ENCODE data around the gene PTGDR2.
A peak's percentile ranks its signal among the peaks of the same experiment; 100 is the strongest.

PTGDR2 gene

GRCh38 chr11:60855726-60856633, at the start of gene PTGDR2:
Gene PTGDR2, minus strand, starts transcription at chr11:60855950. Its CDS starts 2,228 bp downstream, at chr11:60853722.
- DNase-seq (ENCODE audit: low spot score), result no peak

- DNase-seq (ENCODE audit: low spot score), result no peak
Measured at GRCh38 chr11:60905047-60905446, 49.3 kb upstream of the PTGDR2 start.

DNA sequence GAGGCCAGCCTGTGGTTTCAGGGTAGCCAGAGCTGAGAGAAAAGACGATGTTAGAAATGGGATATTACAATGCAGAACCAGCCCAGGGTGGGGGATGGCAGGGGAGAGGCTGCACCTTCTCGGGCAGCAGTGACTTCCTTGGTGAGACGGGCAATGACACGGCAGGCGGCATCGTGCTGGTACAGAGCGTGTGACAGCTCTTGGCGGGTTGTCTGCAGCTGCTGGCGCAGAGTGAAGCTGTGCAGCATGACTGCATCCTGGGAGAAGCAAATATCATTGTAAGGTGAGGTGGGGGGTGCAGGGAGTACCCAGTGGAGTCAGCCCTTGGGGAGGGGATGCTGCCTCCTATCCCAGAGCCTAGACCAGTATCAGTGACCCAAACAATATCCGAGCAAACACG, 46.9 kb upstream of the PTGDR2 start:
- DNase-seq (ENCODE audit: low spot score), result no peak

DNA sequence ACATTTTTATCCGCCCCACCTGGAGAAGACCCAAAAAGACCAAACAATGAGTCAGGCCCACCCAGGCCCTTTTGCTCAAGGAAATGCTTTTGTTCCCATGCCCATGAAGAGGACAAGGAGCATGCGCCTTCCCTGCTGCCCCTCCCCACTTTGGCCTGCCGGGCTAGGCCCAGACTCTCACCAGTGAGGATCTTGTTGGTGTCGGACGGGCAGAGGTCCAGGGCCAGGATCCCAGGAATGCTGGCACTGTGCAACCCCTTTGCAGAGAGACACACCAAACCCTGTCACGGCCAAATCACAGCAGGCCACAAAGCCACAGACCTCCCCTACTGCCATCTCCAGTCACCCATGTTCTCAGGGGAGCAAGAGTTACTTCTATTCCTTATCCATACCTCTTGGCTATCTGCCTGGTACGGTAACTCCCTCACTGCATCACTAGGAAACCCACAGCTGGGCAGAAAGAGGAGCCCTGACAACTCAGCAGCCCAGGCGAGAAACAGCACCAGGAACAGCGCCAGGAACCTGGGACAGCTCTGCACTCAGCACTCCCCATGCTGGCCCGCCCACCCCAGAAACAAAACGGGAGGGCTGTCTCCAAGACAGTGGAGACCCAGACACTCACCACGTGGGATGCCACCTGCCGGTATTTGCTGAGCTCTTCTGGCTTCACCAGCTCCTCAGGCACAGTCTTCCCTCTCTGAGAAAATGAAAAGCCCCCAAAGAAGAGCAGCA, 45.1 kb upstream of the PTGDR2 start:
- DNase-seq (ENCODE audit: low spot score), result no peak

DNA sequence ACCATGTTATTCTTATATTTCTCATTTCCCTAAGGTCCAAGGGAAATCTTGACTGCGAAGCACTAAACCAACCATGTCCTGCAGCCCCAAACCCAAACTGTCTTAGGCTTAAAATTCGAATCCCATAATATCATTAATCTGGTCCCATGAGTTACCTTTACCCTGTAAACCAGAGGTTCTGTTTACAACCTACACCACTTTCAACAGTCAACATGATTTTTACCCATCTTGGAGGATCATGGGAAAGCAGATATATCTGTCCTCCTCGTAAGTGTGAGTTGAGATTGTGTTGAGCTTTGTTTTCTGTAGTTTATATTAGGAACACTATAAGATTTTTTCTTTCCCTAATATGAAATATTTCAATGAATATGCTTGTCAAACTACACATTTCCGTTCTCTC, 44.2 kb upstream of the PTGDR2 start:
- DNase-seq (ENCODE audit: low spot score), result no peak

- DNase-seq (ENCODE audit: low spot score), result no peak
Measured at GRCh38 chr11:60899046-60899936, 43.5 kb upstream of the PTGDR2 start.

- DNase-seq (ENCODE audit: low spot score), result no peak
Measured at GRCh38 chr11:60897496-60897895, 41.7 kb upstream of the PTGDR2 start.

DNA sequence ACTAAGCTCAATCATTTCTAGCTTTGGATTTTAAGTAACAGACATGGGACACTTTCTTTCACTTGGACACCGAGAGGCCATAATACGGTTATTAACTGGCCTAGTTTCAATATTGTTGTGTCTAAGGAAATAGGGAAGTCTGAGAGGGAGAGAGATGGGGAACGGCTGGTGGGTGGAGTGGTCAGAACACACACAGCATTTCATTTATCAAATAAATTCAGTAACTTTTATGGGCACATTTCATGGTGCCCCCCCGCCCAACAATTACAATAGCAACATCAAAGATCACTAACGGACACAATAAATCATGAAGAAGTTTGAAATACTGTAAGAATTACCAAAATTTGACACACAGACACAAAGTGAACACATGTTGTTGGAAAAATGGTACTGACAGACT, 39.9 kb upstream of the PTGDR2 start:
- DNase-seq (ENCODE audit: low spot score), result no peak

- no peak for DNase-seq (ENCODE audit: low spot score)
Measured at GRCh38 chr11:60891103-60891741, 35.5 kb upstream of the PTGDR2 start.

DNA sequence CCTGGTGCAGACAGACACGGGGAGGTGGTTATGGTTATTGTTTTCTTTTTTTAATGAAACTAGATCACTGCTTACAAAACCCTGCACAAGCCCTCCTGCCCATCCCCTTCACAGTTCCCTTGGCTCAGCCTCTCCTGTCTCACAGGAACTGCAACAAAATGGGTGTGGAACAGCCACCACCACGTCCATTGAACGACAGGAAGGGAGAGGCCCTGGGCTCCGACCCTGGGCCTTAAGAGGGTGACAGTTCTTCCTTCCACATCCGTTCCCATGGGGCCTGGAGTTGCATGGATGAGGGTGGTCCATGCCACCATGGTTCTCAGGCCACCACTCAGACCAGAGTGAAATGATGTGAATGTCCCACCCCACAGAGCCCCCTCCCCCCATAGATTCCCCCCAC, 34.9 kb upstream of the PTGDR2 start:
- DNase-seq (ENCODE audit: low spot score), result no peak

- no peak for DNase-seq (ENCODE audit: low spot score)
Measured at GRCh38 chr11:60889869-60890311, 34.1 kb upstream of the PTGDR2 start.

GRCh38 chr11:60887556-60887955, 31.8 kb upstream of the PTGDR2 start:
- peak; percentile 20 for DNase-seq (ENCODE audit: low spot score)

GRCh38 chr11:60880643-60881282, 25.0 kb upstream of the PTGDR2 start:
- DNase-seq (ENCODE audit: low spot score), result peak; percentile 31

- peak; percentile 41 for DNase-seq (ENCODE audit: low spot score)
Measured at GRCh38 chr11:60879971-60880588, 24.3 kb upstream of the PTGDR2 start.

DNA sequence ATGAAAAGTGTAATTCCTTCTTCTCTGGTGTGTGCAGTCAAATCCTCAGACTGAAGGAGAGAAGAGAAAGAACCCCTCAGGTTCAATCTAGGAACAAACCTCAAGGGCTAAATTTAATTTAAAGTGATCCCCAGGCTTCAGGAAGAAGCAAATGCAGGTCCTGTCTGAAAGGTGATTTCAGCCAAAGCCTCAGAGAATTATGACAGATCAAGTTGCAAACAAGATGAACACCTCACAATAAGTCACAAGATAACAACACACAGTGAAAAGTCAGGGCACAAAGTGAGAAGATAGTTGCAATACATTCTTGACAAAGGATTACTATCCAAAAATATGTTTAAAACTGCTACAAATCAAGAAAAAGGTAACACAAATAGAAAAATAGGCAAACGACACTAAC, 23.4 kb upstream of the PTGDR2 start:
- no peak for DNase-seq (ENCODE audit: low spot score)

DNA sequence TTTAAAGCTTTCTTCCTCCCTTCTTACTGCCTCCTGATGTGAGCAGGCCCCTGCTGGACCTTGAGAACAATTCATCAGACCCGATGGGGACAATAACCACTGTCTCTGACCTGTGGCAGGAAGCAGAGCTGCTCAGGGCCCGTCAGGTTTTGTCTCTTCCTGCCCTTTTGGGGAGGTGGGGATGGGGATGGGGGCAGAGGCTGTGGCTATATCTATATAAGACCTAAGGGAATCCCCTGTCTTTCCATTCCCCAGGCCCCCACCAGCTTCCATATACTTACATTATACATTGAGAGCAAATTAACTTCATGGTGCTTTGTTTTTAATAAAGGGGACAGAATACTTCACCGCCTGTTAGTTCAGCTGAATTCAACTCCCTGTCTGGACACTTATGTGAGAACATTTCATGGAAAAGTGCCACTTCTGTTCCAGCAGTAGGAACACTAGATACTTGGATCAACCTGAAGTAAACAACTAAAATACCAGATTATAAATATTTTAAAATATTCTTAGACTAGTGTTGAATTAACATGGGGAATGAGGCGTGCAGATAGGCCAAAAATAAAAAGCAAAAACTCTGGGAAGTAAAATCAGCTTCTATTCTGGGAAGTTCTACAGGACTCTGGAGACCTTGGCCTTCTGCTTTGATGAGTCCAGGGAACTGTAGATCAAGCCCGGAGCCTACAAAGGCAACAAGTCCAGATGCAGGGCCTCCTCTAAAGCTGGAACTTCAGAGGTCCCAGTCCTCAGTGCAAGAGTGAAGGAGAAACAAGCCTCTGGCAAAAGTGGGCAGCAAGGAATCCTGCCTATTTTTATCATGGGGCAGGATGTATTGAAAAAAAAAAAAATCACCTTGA, 22.7 kb upstream of the PTGDR2 start:
- no peak for DNase-seq (ENCODE audit: low spot score)

GRCh38 chr11:60876168-60876485, 20.4 kb upstream of the PTGDR2 start:
- DNase-seq (ENCODE audit: low spot score), result peak; percentile 20

DNA sequence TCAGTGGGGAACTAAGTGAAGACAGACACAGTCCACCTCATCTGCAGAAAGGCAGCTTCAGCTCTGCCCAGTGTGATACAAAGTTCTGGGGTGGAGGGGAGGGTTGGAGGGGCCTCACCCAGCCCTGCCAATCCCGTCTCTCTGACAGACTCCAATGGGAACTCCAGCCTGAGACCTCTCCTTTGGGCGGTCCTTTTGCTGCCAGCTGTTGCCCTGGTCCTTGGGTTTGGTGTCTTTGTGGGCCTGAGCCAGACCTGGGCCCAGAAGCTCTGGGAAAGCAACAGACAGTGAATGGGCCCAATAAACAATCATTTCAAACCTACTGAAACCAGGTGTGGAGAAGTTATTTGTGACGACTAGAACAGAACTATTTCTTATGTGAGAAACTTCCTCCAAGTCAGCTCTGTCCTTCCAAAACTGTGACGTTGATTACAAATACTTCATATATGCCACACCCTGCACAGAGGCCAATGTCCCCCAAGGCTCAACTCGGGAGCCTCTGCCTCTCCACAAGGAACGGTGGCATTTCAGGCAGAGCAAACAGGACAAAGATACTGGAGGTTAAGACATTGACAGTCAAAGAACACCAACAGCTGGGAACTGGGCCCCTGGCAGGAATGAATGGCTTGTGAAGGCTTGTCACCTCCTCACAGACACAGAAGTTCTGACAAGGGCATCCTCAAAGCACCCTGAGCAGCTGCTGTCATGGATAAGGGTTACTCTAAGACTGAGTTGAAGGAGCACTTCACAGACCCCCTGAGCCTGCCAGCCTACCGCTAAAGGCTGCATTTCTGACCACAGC, 19.8 kb upstream of the PTGDR2 start:
- DNase-seq (ENCODE audit: low spot score), result no peak
